NT2/D1 (cell line): ENCODE measurements around the gene KLHL42.

ENCODE experiments used
- DNase-seq: peaks from one replicate; pipeline ENCODE4 v3.0.0-alpha.2; 2011; ENCODE audit warnings: low read depth, low spot score
- H3K27me3 ChIP-seq: 2 replicates; pipeline ENCODE4 v1.6.0; 2011; ENCODE audit warnings: mild to moderate bottlenecking; ENCODE audit not compliant: insufficient read length, insufficient read depth
- H3K36me3 ChIP-seq: 2 replicates; pipeline ENCODE4 v1.6.1; 2011; ENCODE audit warnings: mild to moderate bottlenecking, low read length, mixed read lengths; ENCODE audit not compliant: insufficient read depth, insufficient read length
- H3K4me1 ChIP-seq: 2 replicates; pipeline ENCODE4 v1.5.1; 2011; ENCODE audit not compliant: insufficient read depth, insufficient read length
- H3K4me3 ChIP-seq: 2 replicates; pipeline ENCODE4 v1.5.1; 2011; ENCODE audit warnings: low read depth; ENCODE audit not compliant: insufficient read length
- H3K9ac ChIP-seq: 2 replicates; pipeline ENCODE4 v1.6.0; 2011; ENCODE audit warnings: low read depth; ENCODE audit not compliant: insufficient read length
- H3K9me3 ChIP-seq: 2 replicates; pipeline ENCODE4 v1.5.1; 2011; ENCODE audit warnings: mild to moderate bottlenecking, low read length; ENCODE audit not compliant: insufficient read depth
- SUZ12 ChIP-seq: IDR thresholded peaks from 2 replicates; pipeline ENCODE4 v1.6.1; 2011; ENCODE audit not compliant: insufficient read length, insufficient read depth; ENCODE audit errors: extremely low read depth
- YY1 ChIP-seq: IDR thresholded peaks from 2 replicates; pipeline ENCODE4 v1.6.1; 2011; ENCODE audit not compliant: insufficient read length, insufficient read depth
- ZNF274 ChIP-seq: IDR thresholded peaks from 2 replicates; pipeline ENCODE4 v1.6.1; 2011; ENCODE audit warnings: mild to moderate bottlenecking, low read depth, low read length

KLHL42 gene

DNA sequence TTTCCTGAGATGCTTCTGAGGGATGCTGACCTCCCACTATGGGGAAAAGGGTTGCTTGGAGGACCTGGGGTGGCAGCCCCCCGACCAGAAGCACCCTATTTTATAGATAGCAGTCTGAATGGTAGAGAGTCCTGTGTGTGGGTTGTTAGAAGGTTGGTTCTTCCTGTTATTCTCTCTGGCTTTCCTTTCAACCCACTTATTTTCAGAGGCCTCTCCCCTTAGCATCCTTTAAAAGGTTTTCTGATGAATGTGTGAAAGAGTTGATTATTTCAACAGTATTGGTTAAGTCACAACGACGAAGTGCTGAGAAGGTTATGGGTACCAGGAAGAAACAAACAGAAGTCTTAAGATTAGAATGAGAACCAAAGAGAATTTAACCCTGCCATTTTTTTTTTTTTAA lies 20.8 kb downstream of the KLHL42 start:
- Histone ChIP-seq H3K4me1 (no peaks in the 10 kb centered on the region), H3K27me3 (no peaks in the 10 kb centered on the region), H3K9me3 (no peaks in the 10 kb centered on the region), H3K9ac (no peak overlapping the region), H3K36me3 (peaks cover 55% of the 10 kb centered on the region), H3K4me3 (no peak overlapping the region)
- TF ChIP-seq ZNF274 (no peak), YY1 (no peak), SUZ12 (no peak)
- DNase-seq, result no peak

DNA sequence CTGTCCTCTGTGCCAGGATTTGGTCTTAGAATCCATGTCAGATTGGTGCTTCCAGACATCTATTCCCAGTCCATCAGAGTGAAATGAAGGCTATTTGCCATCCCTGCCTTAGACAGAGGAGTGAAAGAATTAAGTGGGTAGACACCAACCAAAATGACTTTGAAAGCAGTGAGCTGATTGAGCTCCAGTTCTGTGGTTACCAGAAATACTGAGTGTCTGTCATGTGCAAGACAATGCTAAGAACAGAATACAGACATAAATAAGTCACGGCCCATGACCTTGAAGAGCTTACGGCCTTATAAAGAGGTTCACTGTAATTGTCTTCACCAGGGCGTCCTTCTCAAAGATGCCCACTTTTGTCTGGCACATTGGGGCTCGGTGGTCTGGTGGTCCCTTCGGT lies 21.6 kb downstream of the KLHL42 start:
- TF ChIP-seq YY1 (no peak), SUZ12 (no peak), ZNF274 (no peak)
- no peaks in the 10 kb centered on the region for H3K27me3 ChIP-seq
- no peak overlapping the region for H3K9ac ChIP-seq
- H3K4me3 ChIP-seq, result no peak overlapping the region
- no peaks in the 10 kb centered on the region for H3K9me3 ChIP-seq
- no peak for DNase-seq
- peaks cover 46% of the 10 kb centered on the region for H3K36me3 ChIP-seq
- H3K4me1 ChIP-seq, result no peaks in the 10 kb centered on the region

- Histone ChIP-seq H3K4me1 (no peaks in the 10 kb centered on the region), H3K9me3 (no peaks in the 10 kb centered on the region), H3K27me3 (no peaks in the 10 kb centered on the region), H3K4me3 (no peak overlapping the region), H3K36me3 (peaks cover 38% of the 10 kb centered on the region), H3K9ac (no peak overlapping the region)
- TF ChIP-seq ZNF274 (no peak), SUZ12 (no peak), YY1 (no peak)
- no peak for DNase-seq
Measured at GRCh38 chr12:27802511-27802910, 22.5 kb downstream of the KLHL42 start.

- Histone ChIP-seq H3K9ac (no peak overlapping the region), H3K4me3 (no peak overlapping the region), H3K9me3 (no peaks in the 10 kb centered on the region), H3K4me1 (no peaks in the 10 kb centered on the region), H3K27me3 (no peaks in the 10 kb centered on the region), H3K36me3 (peaks cover 33% of the 10 kb centered on the region)
- DNase-seq, result no peak
- no peak for TF ChIP-seq YY1
Measured at GRCh38 chr12:27802936-27803335, 22.9 kb downstream of the KLHL42 start.

DNA sequence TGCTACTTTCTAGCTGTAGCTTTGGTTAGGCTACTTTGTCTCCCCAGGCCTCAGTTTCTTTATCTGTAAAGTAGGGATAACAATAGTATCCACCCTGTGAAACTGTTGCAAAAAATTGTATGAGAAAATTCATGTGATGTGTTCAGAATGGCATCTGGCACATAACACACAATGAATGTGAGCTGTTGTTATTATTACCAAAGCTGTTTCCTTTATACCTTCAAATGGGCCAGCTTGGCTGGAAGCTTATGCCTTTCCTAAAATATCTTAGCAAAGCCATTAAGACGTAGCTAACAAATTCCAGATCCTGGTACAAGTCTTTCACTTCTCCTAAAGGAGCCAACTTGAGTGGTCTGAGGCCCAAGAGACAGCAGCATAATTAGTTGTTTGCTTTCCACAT lies 25.2 kb downstream of the KLHL42 start:
- no peaks in the 10 kb centered on the region for H3K27me3 ChIP-seq

GRCh38 chr12:27806259-27806658 lies 26.2 kb downstream of the KLHL42 start:
- no peaks in the 10 kb centered on the region for H3K9me3 ChIP-seq
- DNase-seq, result no peak
- no peak for TF ChIP-seq YY1
- peaks cover 4% of the 10 kb centered on the region for H3K36me3 ChIP-seq
- H3K4me1 ChIP-seq, result no peaks in the 10 kb centered on the region
- no peak overlapping the region for H3K9ac ChIP-seq
- no peaks in the 10 kb centered on the region for H3K27me3 ChIP-seq
- no peak overlapping the region for H3K4me3 ChIP-seq

More for the DNA sequence above, 25.2 kb downstream of the KLHL42 start:
- H3K9ac ChIP-seq, result no peak overlapping the region
- H3K4me1 ChIP-seq, result no peaks in the 10 kb centered on the region
- H3K36me3 ChIP-seq, result peaks cover 10% of the 10 kb centered on the region
- no peak for DNase-seq
- TF ChIP-seq YY1, result no peak
- no peak for TF ChIP-seq SUZ12
- TF ChIP-seq ZNF274, result no peak
- no peak overlapping the region for H3K4me3 ChIP-seq
- H3K9me3 ChIP-seq, result no peaks in the 10 kb centered on the region

GRCh38 chr12:27807063-27807703 lies 27.1 kb downstream of the KLHL42 start:
- Histone ChIP-seq H3K9me3 (no peaks in the 10 kb centered on the region), H3K36me3 (no peaks in the 10 kb centered on the region), H3K27me3 (no peaks in the 10 kb centered on the region), H3K9ac (no peak overlapping the region), H3K4me3 (no peak overlapping the region), H3K4me1 (no peaks in the 10 kb centered on the region)
- no peak for TF ChIP-seq YY1
- no peak for TF ChIP-seq ZNF274
- no peak for TF ChIP-seq SUZ12
- DNase-seq, result peak; percentile 35

DNA sequence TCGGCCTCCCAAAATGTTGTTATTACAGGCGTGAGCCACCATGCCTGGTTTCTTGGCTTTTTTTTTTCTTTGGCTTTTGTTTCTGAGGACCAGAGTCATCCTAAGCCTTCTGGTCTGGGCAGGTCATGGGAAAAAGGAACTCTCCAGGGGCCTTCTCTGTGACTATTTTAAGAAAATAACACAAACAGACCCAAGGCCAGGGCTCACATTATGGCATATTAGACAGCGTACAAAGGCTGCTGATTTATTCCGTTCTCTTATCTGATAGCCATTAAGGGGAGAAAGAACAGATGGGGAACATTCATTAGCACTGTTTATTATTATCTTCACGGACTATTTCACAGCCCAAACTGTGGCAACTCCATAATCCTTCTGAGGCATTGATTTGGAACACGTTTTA lies 28.8 kb downstream of the KLHL42 start:
- Histone ChIP-seq H3K9ac (no peak overlapping the region), H3K4me3 (no peak overlapping the region), H3K36me3 (no peaks in the 10 kb centered on the region), H3K9me3 (no peaks in the 10 kb centered on the region), H3K27me3 (no peaks in the 10 kb centered on the region), H3K4me1 (no peaks in the 10 kb centered on the region)
- no peak for TF ChIP-seq YY1
- TF ChIP-seq ZNF274, result no peak
- no peak for TF ChIP-seq SUZ12
- DNase-seq, result no peak
